HL-60 (cell line): Measurements from ENCODE around the gene TEAD4.

ENCODE experiments used
- DNase-seq, 2 experiments: peaks; one replicate each; pipeline ENCODE4 v3.0.0-alpha.2; 2010 to 2020; ENCODE audit warnings: low read depth in 1 of 2, low spot score in 1 of 2
- H3K27ac ChIP-seq: fragments of 250-450 bp; sonication (Bioruptor Pico); replicated peaks from 2 replicates; pipeline ENCODE4 v1.5.1; 2020; ENCODE audit warnings: mild to moderate bottlenecking, moderate library complexity
- H3K27me3 ChIP-seq: fragments of 250-450 bp; sonication (Bioruptor Pico); 2 replicates; pipeline ENCODE4 v1.5.1; 2021; ENCODE audit warnings: mild to moderate bottlenecking, moderate library complexity; ENCODE audit not compliant: insufficient read depth, poor library complexity, severe bottlenecking
- H3K4me3 ChIP-seq: replicated peaks from 2 replicates; pipeline ENCODE4 v1.5.1; 2011; ENCODE audit warnings: mild to moderate bottlenecking, control low read depth, low read length; ENCODE audit not compliant: insufficient read depth
- CTCF ChIP-seq: IDR thresholded peaks from one replicate; pipeline ENCODE4 v1.5.1; 2011; ENCODE audit warnings: low read length, control low read depth, inconsistent platforms; ENCODE audit not compliant: insufficient read depth
- GABPA ChIP-seq: IDR thresholded peaks from 2 replicates; pipeline ENCODE4 v1.6.1; 2012; ENCODE audit warnings: low read depth
- POLR2AphosphoS5 ChIP-seq: IDR thresholded peaks from 2 replicates; pipeline ENCODE4 v1.6.1; 2012; ENCODE audit warnings: low read depth
- REST ChIP-seq: IDR thresholded peaks from 2 replicates; pipeline ENCODE4 v1.6.1; 2012; ENCODE audit warnings: low read depth; ENCODE audit not compliant: insufficient replicate concordance
- SPI1 ChIP-seq: IDR thresholded peaks from 2 replicates; pipeline ENCODE4 v1.6.1; 2012; ENCODE audit warnings: low read depth, mild to moderate bottlenecking, borderline replicate concordance

The TEAD4 gene

GRCh38 chr12:3078086-3078820 lies 119.1 kb downstream of the TEAD4 start:
- no peak for TF ChIP-seq GABPA
- TF ChIP-seq CTCF = no peak
- TF ChIP-seq REST = no peak
- TF ChIP-seq POLR2AphosphoS5 = no peak
- no peak for TF ChIP-seq SPI1
- peaks cover 26% of the 10 kb centered on the region for H3K27me3 ChIP-seq
- DNase-seq = no peak
- no peak overlapping the region for H3K4me3 ChIP-seq
- no peak overlapping the region for H3K27ac ChIP-seq

- Histone ChIP-seq H3K27ac (no peak overlapping the region), H3K4me3 (no peak overlapping the region), H3K27me3 (peaks cover 20% of the 10 kb centered on the region)
- TF ChIP-seq SPI1 = no peak
- TF ChIP-seq REST = no peak
- TF ChIP-seq POLR2AphosphoS5 = no peak
- TF ChIP-seq CTCF = no peak
- no peak for TF ChIP-seq GABPA
- DNase-seq = no peak
Measured at GRCh38 chr12:3081091-3081490, 121.9 kb downstream of the TEAD4 start.

- no peak for TF ChIP-seq POLR2AphosphoS5
- TF ChIP-seq SPI1 = no peak
- no peak for TF ChIP-seq CTCF
- no peak for TF ChIP-seq GABPA
- Histone ChIP-seq H3K27me3 (peaks cover 14% of the 10 kb centered on the region), H3K27ac (no peak overlapping the region), H3K4me3 (no peak overlapping the region)
- DNase-seq = no peak
Measured at GRCh38 chr12:3081886-3082285, 122.7 kb downstream of the TEAD4 start.
